CD4-positive, alpha-beta memory T cell (primary cell): ENCODE data around the gene MYO9A. TPM values are rescaled to one million over a fixed set of nuclear protein-coding genes. Genes with fewer than 3 reads are reported as not detected.
"Not testable (repeated sequence)": the region's sequence is repeated elsewhere in the genome, so short reads cannot be mapped to it uniquely, and the experiment has no call there.

Source experiments
- CTCF ChIA-PET: fragments of 350-600 bp; sonication (Branson Sonifier 250); formaldehyde crosslinking; loops from one replicate; lab custom pipeline; 2021; ENCODE audit warnings: inconsistent platforms; ENCODE audit not compliant: partially characterized antibody; lab: Charles Lee
- POLR2A ChIA-PET: fragments of 350-600 bp; sonication (Branson Sonifier 250); formaldehyde crosslinking; loops from one replicate; lab custom pipeline; 2021; ENCODE audit not compliant: partially characterized antibody; lab: Charles Lee
- DNase-seq, 5 donors: peaks; one replicate each; pipeline versions ENCODE4 v3.0.0 to v3.0.0-alpha.2; 2020 to 2022; ENCODE audit warnings: mixed read lengths in 1 of 5
- H3K27ac ChIP-seq: one replicate; pipeline ENCODE4 v1.7.0; 2013; ENCODE audit warnings: low read depth, low read length
- H3K27me3 ChIP-seq: 2 replicates; pipeline ENCODE4 v1.7.0; 2013; ENCODE audit warnings: mild to moderate bottlenecking, low read length, moderate library complexity; ENCODE audit not compliant: insufficient read depth
- H3K36me3 ChIP-seq: 2 replicates; pipeline ENCODE4 v1.7.0; 2013; ENCODE audit warnings: mild to moderate bottlenecking, low read length, moderate library complexity; ENCODE audit not compliant: insufficient read depth
- H3K4me1 ChIP-seq: 2 replicates; pipeline ENCODE4 v1.7.0; 2013; ENCODE audit warnings: mild to moderate bottlenecking, low read length, moderate library complexity; ENCODE audit not compliant: insufficient read depth
- H3K4me3 ChIP-seq, 2 donors: one replicate each; pipeline ENCODE4 v1.7.0; 2013; ENCODE audit warnings: low read length in 2 of 2, mild to moderate bottlenecking in 1 of 2
- H3K9me3 ChIP-seq, 2 donors: one replicate each; pipeline ENCODE4 v1.7.0; 2013; ENCODE audit warnings: low read length in 2 of 2, control low read depth in 1 of 2; ENCODE audit not compliant: control insufficient read depth in 1 of 2
- H3K27ac Mint-ChIP-seq, 7 donors: one replicate each; pipeline ENCODE4 v1.8.0; 2020 to 2021; ENCODE audit warnings: mixed read lengths in 7 of 7, mild to moderate bottlenecking in 6 of 7, inconsistent platforms in 3 of 7, moderate library complexity in 3 of 7
- H3K27me3 Mint-ChIP-seq, 2 donors: one replicate each; pipeline ENCODE4 v1.8.0; 2020 to 2021; ENCODE audit warnings: mixed read lengths in 2 of 2
- H3K36me3 Mint-ChIP-seq, 2 donors: one replicate each; pipeline ENCODE4 v1.8.0; 2020 to 2021; ENCODE audit warnings: mixed read lengths in 2 of 2, inconsistent platforms in 1 of 2, mild to moderate bottlenecking in 1 of 2
- H3K4me1 Mint-ChIP-seq, 4 donors: one replicate each; pipeline ENCODE4 v1.8.0; 2020 to 2021; ENCODE audit warnings: mixed read lengths in 4 of 4, mild to moderate bottlenecking in 1 of 4
- H3K4me3 Mint-ChIP-seq, 8 donors: one replicate each; pipeline ENCODE4 v1.8.0; 2020 to 2021; ENCODE audit warnings: mixed read lengths in 8 of 8, mild to moderate bottlenecking in 7 of 8, moderate library complexity in 6 of 8, inconsistent platforms in 3 of 8
- H3K9me3 Mint-ChIP-seq, 8 donors: one replicate each; pipeline ENCODE4 v1.8.0; 2020 to 2021; ENCODE audit warnings: mixed read lengths in 8 of 8, mild to moderate bottlenecking in 5 of 8, inconsistent platforms in 3 of 8, moderate library complexity in 1 of 8
- intact Hi-C: fragments of 100-400 bp; cut with micrococcal nuclease; formaldehyde crosslinking; loops from one replicate; pipeline ENCODE4 v1.15.1; 2023
- polyA plus RNA-seq, 2 donors: library from polyadenylated mRNA; unstranded; fragments of 300-500 nt; fragmentation: Illumina TruSeq; gene quantifications; one replicate each; pipeline ENCODE4 v1.2.3, GENCODE V29; 2021
- total RNA-seq, 2 experiments: library from RNA; stranded (reverse); gene quantifications; one replicate each; pipeline ENCODE4 v1.2.3, GENCODE V29; 2021

MYO9A gene
- total and polyA plus RNA-seq, 4 experiments from 2014 or later, result 7.8 to 44.0 (median 28.0) TPM

DNA sequence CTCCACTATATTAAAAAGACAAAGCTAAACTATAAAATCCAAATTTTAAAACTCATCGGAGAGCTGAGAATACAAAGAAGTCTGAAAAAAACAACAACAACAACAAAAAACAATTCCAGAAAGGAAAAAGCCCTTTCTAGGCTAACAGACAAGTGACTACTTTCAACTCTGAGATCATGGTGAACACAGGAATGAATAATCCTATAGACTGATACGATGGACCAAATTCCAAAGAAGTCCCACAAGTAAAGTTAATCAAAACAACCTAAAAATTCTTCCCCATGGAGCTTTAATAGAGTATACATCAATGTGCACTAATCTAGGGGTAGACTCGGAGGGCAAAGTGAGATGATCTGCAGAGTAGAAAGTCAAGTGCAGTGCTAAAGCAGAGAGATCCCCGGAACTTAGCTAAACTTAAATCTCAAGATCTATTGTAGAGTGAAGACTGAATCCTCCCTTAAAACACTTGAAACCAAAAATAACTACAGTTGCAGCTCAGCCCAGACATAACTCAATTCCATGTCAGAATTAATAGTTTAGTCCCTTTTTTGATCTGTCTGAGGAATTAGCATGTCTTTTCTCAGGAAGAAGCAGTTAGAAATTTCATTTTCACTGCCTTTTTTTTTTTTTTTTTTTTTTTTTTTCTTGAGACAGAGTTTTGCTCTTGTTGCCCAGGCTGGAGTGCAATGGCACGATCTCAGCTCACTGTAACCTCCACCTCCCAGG, 43.5 kb downstream of the MYO9A start:
- ChIA-PET POLR2A (interaction anchor here (1.2 kb wide), 1 partner anchor 365 kb away, joined by 3 read pairs; no protein-coding TSS in a partner anchor), CTCF (no interaction called here)
- H3K27ac ChIP-seq, result no peak overlapping the region
- Mint-ChIP-seq H3K27me3 (no peaks in the 10 kb centered on the region), H3K36me3 (peaks cover 2 to 17% of the 10 kb centered on the region in 2 donors), H3K4me1 (peaks cover 20 to 30% (median 24%) of the 10 kb centered on the region in 4 donors), H3K9me3 (no peaks in the 10 kb centered on the region), H3K4me3 (no peak overlapping the region), H3K27ac (no peak overlapping the region)
- H3K4me1 ChIP-seq, result no peaks in the 10 kb centered on the region
- H3K4me3 ChIP-seq, result no peak overlapping the region
- intact Hi-C loops, result no loop called here
- DNase-seq, result no peak
- H3K9me3 ChIP-seq, result no peaks in the 10 kb centered on the region
- no peaks in the 10 kb centered on the region for H3K27me3 ChIP-seq
- no peaks in the 10 kb centered on the region for H3K36me3 ChIP-seq

DNA sequence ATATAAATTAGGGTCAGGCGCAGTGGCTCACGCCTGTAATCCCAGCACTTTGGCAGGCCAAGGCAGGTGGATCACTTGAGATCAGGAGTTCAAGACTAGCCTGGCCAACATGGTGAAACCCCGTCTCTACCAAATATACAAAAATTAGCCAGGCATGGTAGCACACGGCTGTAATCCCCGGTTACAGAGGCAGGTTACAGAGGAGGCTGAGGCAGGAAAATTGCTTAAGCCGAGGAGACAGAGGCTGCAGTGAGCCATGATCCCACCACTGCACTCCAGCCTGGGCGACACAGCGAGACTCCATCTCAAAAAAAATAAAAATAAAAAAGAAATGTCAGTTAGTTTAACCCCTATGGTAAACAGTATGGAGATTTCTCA, 46.5 kb downstream of the MYO9A start:
- H3K4me1 ChIP-seq, H3K36me3 Mint-ChIP-seq, H3K27me3 ChIP-seq, H3K4me3 Mint-ChIP-seq, H3K27ac ChIP-seq, intact Hi-C loops, H3K9me3 Mint-ChIP-seq, H3K27ac Mint-ChIP-seq, POLR2A ChIA-PET, H3K4me3 ChIP-seq, DNase-seq, H3K27me3 Mint-ChIP-seq, CTCF ChIA-PET, H3K36me3 ChIP-seq, H3K9me3 ChIP-seq: not testable (repeated sequence)
- peaks cover 13 to 18% (median 16%) of the 10 kb centered on the region in 4 donors for H3K4me1 Mint-ChIP-seq

DNA sequence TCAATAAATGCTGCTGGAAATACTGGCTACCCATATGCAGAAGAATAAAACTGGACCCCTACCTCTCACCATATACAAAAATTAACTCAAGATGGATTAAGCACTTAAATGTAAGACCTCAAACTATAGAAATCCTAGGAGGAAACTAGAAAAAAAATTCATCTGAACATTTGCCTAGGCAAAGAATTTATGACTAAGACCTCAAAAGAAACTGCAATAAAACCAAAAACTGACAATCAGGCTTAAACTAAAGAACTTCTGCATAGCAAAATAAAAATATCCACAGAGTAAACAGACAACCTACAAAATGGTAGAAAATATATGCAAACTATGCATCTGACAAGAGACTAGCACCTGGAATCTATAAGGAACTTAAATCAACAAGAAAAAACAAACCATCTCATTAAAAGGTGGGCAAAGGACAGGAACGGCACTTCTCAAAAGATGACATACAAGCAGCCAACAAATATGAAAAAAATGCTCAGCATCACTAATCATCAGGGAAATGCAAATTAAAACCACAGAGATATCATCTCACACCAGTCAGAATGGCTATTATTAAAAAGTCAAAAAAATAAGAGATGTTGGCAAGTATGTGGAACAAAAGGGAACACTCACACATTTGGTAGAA, 47.0 kb downstream of the MYO9A start:
- Mint-ChIP-seq H3K9me3 (no peaks in the 10 kb centered on the region), H3K36me3 (peaks cover 2 to 9% of the 10 kb centered on the region in 2 donors), H3K4me3 (no peak overlapping the region), H3K27ac (no peak overlapping the region), H3K4me1 (peaks cover 14 to 20% (median 16%) of the 10 kb centered on the region in 4 donors), H3K27me3 (no peaks in the 10 kb centered on the region)
- no peaks in the 10 kb centered on the region for H3K36me3 ChIP-seq
- no peaks in the 10 kb centered on the region for H3K4me1 ChIP-seq
- H3K27me3 ChIP-seq, result no peaks in the 10 kb centered on the region
- H3K4me3 ChIP-seq, result no peak overlapping the region
- intact Hi-C loops, result no loop called here
- DNase-seq, result no peak
- no peaks in the 10 kb centered on the region for H3K9me3 ChIP-seq
- ChIA-PET CTCF (no interaction called here), POLR2A (no interaction called here)
- no peak overlapping the region for H3K27ac ChIP-seq

DNA sequence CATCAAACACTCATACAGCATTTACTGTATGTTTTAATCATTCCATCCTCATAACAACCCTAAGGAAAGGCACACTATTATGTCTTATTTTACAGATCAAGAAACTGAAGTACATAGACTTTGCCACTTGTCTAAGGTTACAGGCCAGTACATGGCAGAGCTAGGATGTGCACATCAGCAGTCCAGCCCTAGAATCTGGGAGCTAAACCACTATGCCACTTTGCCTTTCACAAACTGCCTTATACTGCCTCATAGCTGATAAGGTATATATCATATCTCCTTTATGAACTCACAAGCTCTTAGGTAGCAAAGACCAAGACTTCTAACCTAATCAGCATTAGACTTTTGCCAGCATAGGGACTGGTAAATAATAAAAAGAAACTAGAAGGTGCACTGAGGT, 49.1 kb downstream of the MYO9A start:
- CTCF ChIA-PET, result no interaction called here
- H3K4me1 ChIP-seq, result no peaks in the 10 kb centered on the region
- Mint-ChIP-seq H3K27ac (no peak overlapping the region), H3K27me3 (no peaks in the 10 kb centered on the region), H3K9me3 (peaks cover 0 to under 1% (median 0%) of the 10 kb centered on the region in 8 donors), H3K4me3 (no peak overlapping the region), H3K36me3 (peaks cover 6 to 11% of the 10 kb centered on the region in 2 donors), H3K4me1 (peaks cover 13 to 17% (median 14%) of the 10 kb centered on the region in 4 donors)
- intact Hi-C loops, result no loop called here
- POLR2A ChIA-PET, result no interaction called here
- no peak overlapping the region for H3K27ac ChIP-seq
- H3K36me3 ChIP-seq, result no peaks in the 10 kb centered on the region
- no peak for DNase-seq
- no peak overlapping the region for H3K4me3 ChIP-seq
- H3K9me3 ChIP-seq, result no peaks in the 10 kb centered on the region
- no peaks in the 10 kb centered on the region for H3K27me3 ChIP-seq

DNA sequence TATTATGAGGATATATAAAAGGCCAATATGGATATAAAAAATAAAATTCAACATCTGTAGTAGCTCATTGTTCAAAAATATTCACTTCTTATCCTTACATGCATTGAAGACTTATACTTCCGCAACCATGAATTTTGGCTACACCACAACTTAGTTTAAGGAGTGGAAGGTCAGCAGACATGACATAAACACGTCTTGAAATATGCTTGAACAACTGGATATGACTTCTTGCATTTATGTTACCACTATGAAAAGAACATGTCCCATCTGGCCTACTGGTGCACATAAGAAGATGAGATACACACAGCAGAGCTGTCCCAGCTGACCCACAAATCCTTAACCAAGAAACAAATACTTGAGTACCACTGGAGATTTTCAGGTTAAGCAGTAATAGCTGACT, 52.1 kb downstream of the MYO9A start:
- Histone ChIP-seq H3K27me3 (no peaks in the 10 kb centered on the region), H3K4me1 (no peaks in the 10 kb centered on the region), H3K4me3 (no peak overlapping the region), H3K36me3 (no peaks in the 10 kb centered on the region), H3K9me3 (peaks cover 0 to 4% of the 10 kb centered on the region in 2 donors), H3K27ac (no peak overlapping the region)
- peaks cover 9 to 14% (median 9%) of the 10 kb centered on the region in 4 donors for H3K4me1 Mint-ChIP-seq
- peaks cover 20 to 31% of the 10 kb centered on the region in 2 donors for H3K36me3 Mint-ChIP-seq
- H3K9me3 Mint-ChIP-seq, result peaks cover 0 to 14% (median 4%) of the 10 kb centered on the region in 8 donors
- no peak overlapping the region for H3K27ac Mint-ChIP-seq
- ChIA-PET POLR2A (no interaction called here), CTCF (interaction anchor here (1.4 kb wide), 1 partner anchor 12 kb away, joined by 3 read pairs; no protein-coding TSS in a partner anchor)
- H3K4me3 Mint-ChIP-seq, result no peak overlapping the region
- DNase-seq, result no peak
- intact Hi-C loops, result no loop called here
- H3K27me3 Mint-ChIP-seq, result no peaks in the 10 kb centered on the region

DNA sequence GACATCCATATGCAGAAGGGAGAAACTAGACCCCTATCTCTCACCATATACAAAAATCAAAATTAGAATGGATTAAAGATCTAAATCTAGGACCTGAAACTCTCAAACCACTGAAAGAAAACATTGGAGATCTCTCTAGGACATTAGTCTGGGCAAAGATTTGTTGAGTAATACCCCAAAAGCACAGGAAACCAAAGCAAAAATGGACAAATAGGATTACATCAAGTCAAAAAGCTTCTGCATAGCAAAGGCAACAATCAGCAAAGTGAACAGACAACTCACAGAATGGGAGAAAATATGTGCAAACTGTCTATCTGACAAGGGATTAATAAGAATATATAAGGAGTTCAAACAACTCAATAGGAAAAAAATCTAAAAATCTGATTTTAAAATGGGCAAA, 54.8 kb downstream of the MYO9A start:
- ChIA-PET POLR2A (no interaction called here), CTCF (no interaction called here)
- no peak overlapping the region for H3K27ac ChIP-seq
- Mint-ChIP-seq H3K4me1 (peaks cover 0 to 11% (median 7%) of the 10 kb centered on the region in 4 donors), H3K9me3 (peaks cover 0 to 14% (median 4%) of the 10 kb centered on the region in 8 donors), H3K27me3 (no peaks in the 10 kb centered on the region), H3K36me3 (peaks cover 20 to 34% of the 10 kb centered on the region in 2 donors), H3K27ac (no peak overlapping the region), H3K4me3 (no peak overlapping the region)
- H3K4me3 ChIP-seq, result no peak overlapping the region
- H3K36me3 ChIP-seq, result no peaks in the 10 kb centered on the region
- H3K4me1 ChIP-seq, result peaks cover 5% of the 10 kb centered on the region
- intact Hi-C loops, result no loop called here
- no peak for DNase-seq
- H3K27me3 ChIP-seq, result no peaks in the 10 kb centered on the region
- H3K9me3 ChIP-seq, result peaks cover 0 to 4% of the 10 kb centered on the region in 2 donors

DNA sequence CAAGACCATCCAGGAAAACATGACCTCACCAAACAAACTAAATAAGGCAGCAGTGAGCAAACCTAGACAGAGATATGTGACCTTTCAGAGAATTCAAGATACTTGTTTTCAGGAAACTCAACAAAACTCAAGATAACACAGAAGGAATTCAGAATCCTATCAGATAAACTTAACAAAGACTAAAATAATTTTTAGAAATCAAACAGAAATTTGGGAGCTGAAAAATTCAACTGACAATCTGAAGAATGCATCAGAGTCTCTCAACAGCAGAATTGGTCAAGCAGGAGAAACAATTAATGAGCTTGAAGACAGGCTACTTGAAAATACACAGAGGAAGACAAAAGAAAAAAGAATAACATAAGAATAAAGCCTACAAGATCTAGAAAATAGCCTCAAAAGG, 55.6 kb downstream of the MYO9A start:
- H3K4me3 Mint-ChIP-seq, result peak overlapping the region in 1 of 8 donors; percentile 26

More for the DNA sequence above, 55.6 kb downstream of the MYO9A start:
- H3K9me3 ChIP-seq, result peaks cover 0 to 4% of the 10 kb centered on the region in 2 donors
- peaks cover 7 to 15% (median 12%) of the 10 kb centered on the region in 4 donors for H3K4me1 Mint-ChIP-seq
- peaks cover 12% of the 10 kb centered on the region for H3K4me1 ChIP-seq
- H3K27ac ChIP-seq, result no peak overlapping the region
- no peaks in the 10 kb centered on the region for H3K36me3 ChIP-seq
- DNase-seq, result no peak
- no peak overlapping the region for H3K27ac Mint-ChIP-seq
- CTCF ChIA-PET, result no interaction called here
- H3K36me3 Mint-ChIP-seq, result peaks cover 20 to 34% of the 10 kb centered on the region in 2 donors
- H3K27me3 ChIP-seq, result no peaks in the 10 kb centered on the region
- intact Hi-C loops, result no loop called here
- POLR2A ChIA-PET, result no interaction called here
- H3K4me3 ChIP-seq, result no peak overlapping the region
- no peaks in the 10 kb centered on the region for H3K27me3 Mint-ChIP-seq
- peaks cover 0 to 14% (median 4%) of the 10 kb centered on the region in 8 donors for H3K9me3 Mint-ChIP-seq
